Upper lobe of left lung (tissue), 6 donors: Measurements from ENCODE around the gene ADGRL3. TPM values are rescaled to one million over a fixed set of nuclear protein-coding genes. Genes with fewer than 3 reads are reported as not detected.

ENCODE experiments used
- ATAC-seq, 2 donors: fragments of 200-7000 bp; cut with Tn5 transposase; one replicate each; pipeline ENCODE4 v1.9.1; 2022; ENCODE audit warnings: mild to moderate bottlenecking in 2 of 2, moderate library complexity in 2 of 2; ENCODE audit not compliant: low FRiP score in 2 of 2
- DNase-seq, 2 donors: peaks; one replicate each; pipeline ENCODE4 v3.0.0-alpha.2; 2019 to 2020
- H3K27ac ChIP-seq, 4 donors: fragments of 200-600 bp; sonication (generic); one replicate each; pipeline ENCODE4 v1.5.1; 2016 to 2019
- H3K27me3 ChIP-seq, 4 donors: fragments of 200-600 bp; sonication (generic); one replicate each; pipeline ENCODE4 v1.5.1; 2017 to 2019
- H3K36me3 ChIP-seq, 4 donors: fragments of 200-600 bp; sonication (generic); one replicate each; pipeline ENCODE4 v1.5.1; 2016 to 2019
- H3K4me1 ChIP-seq, 4 donors: fragments of 200-600 bp; sonication (generic); one replicate each; pipeline ENCODE4 v1.5.1; 2018 to 2019
- H3K4me3 ChIP-seq, 4 donors: fragments of 200-600 bp; sonication (generic); one replicate each; pipeline ENCODE4 v1.5.1; 2017 to 2019; ENCODE audit warnings: mild to moderate bottlenecking in 2 of 4, moderate library complexity in 1 of 4
- H3K9me3 ChIP-seq, 4 donors: fragments of 200-600 bp; sonication (generic); one replicate each; pipeline ENCODE4 v1.5.1; 2018 to 2019
- EP300 ChIP-seq, 4 donors: sonication (generic); formaldehyde crosslinking; IDR thresholded peaks; one replicate each; pipeline ENCODE4 v1.5.1; 2017; ENCODE audit warnings: antibody characterized with exemption in 4 of 4, control low read depth in 2 of 4
- POLR2A ChIP-seq, 4 donors: fragments of 450-650 bp; IDR thresholded peaks; one replicate each; pipeline ENCODE4 v1.5.1; 2016 to 2017; ENCODE audit warnings: antibody characterized with exemption in 4 of 4, mild to moderate bottlenecking in 2 of 4
- POLR2AphosphoS5 ChIP-seq, 2 donors: sonication (generic); formaldehyde crosslinking; IDR thresholded peaks; one replicate each; pipeline ENCODE4 v1.5.1; 2017; ENCODE audit warnings: antibody characterized with exemption in 2 of 2
- whole genome bisulfite sequencing, 2 donors: methylation state at CpG; one replicate each; pipeline ENCODE4 v1.1.5; 2017 to 2018; 5-methylcytosine and 5-hydroxymethylcytosine counted together
- total RNA-seq, 6 donors: library from RNA; depleted of rRNA in 4 of 6; stranded (reverse); fragments of >200 nt in 4 of 6; gene quantifications; one replicate each; pipeline versions ENCODE4 v1.1.0 to v1.2.1, GENCODE V29; 2016 to 2021
- TF ChIP-seq, protein P1 (sequence below), 6 experiments: fragments of 450-650 bp in 4 of 6; fragments of 200-600 bp in 2 of 6; sonication (generic) in 2 of 6; IDR thresholded peaks; one replicate each; pipeline ENCODE4 v1.5.1; 2016 to 2019; ENCODE audit warnings: antibody characterized with exemption in 6 of 6
- donor health status: DM: no; HTN: no; CAD: no; lungs with moderate emphysema.
- donor health status: DM: no; HTN: yes; CAD: no; lungs with severe emphysema.

The ADGRL3 gene
- total RNA-seq, 6 donors from 2014 or later: 1.0 to 8.5 (median 2.9) TPM

- DNase-seq (no peak), ATAC-seq (no peak)
- Histone ChIP-seq H3K4me3 (no peak overlapping the region), H3K27me3 (no peaks in the 10 kb centered on the region), H3K36me3 (no peaks in the 10 kb centered on the region), H3K4me1 (no peaks in the 10 kb centered on the region), H3K27ac (no peak overlapping the region), H3K9me3 (no peaks in the 10 kb centered on the region)
- 86% methylated on average over 5 of the region's 5 CpGs for WGBS, 2 donors
- no peak for TF ChIP-seq EP300 (IDR thresholded peaks at IDR 0.05)
- TF ChIP-seq, protein P1, sequence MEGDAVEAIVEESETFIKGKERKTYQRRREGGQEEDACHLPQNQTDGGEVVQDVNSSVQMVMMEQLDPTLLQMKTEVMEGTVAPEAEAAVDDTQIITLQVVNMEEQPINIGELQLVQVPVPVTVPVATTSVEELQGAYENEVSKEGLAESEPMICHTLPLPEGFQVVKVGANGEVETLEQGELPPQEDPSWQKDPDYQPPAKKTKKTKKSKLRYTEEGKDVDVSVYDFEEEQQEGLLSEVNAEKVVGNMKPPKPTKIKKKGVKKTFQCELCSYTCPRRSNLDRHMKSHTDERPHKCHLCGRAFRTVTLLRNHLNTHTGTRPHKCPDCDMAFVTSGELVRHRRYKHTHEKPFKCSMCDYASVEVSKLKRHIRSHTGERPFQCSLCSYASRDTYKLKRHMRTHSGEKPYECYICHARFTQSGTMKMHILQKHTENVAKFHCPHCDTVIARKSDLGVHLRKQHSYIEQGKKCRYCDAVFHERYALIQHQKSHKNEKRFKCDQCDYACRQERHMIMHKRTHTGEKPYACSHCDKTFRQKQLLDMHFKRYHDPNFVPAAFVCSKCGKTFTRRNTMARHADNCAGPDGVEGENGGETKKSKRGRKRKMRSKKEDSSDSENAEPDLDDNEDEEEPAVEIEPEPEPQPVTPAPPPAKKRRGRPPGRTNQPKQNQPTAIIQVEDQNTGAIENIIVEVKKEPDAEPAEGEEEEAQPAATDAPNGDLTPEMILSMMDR (IDR thresholded peaks at IDR 0.05): no peak
- TF ChIP-seq POLR2A (IDR thresholded peaks at IDR 0.05): no peak
- TF ChIP-seq POLR2AphosphoS5 (IDR thresholded peaks at IDR 0.05): no peak
Measured at GRCh38 chr4:61588621-61589402, 388.7 kb downstream of the ADGRL3 start.

- DNase-seq (no peak), ATAC-seq (no peak)
- Histone ChIP-seq H3K36me3 (no peaks in the 10 kb centered on the region), H3K27me3 (no peaks in the 10 kb centered on the region), H3K27ac (no peak overlapping the region), H3K4me3 (no peak overlapping the region), H3K9me3 (no peaks in the 10 kb centered on the region), H3K4me1 (no peaks in the 10 kb centered on the region)
- TF ChIP-seq EP300 (IDR thresholded peaks at IDR 0.05) (no peak), POLR2A (IDR thresholded peaks at IDR 0.05) (no peak), POLR2AphosphoS5 (IDR thresholded peaks at IDR 0.05) (no peak)
- TF ChIP-seq, protein P1 (IDR thresholded peaks at IDR 0.05): no peak
- WGBS, 2 donors: 87 to 91% methylated on average over 5 of the region's 5 CpGs
Measured at GRCh38 chr4:61590881-61591280, 390.8 kb downstream of the ADGRL3 start.

GRCh38 chr4:61596606-61597340 is 396.6 kb downstream of the ADGRL3 start:
- TF ChIP-seq POLR2AphosphoS5 (IDR thresholded peaks at IDR 0.05) (no peak), EP300 (IDR thresholded peaks at IDR 0.05) (no peak), POLR2A (IDR thresholded peaks at IDR 0.05) (no peak)
- TF ChIP-seq, protein P1 (IDR thresholded peaks at IDR 0.05): no peak
- H3K4me3 ChIP-seq: no peak overlapping the region
- no peaks in the 10 kb centered on the region for H3K4me1 ChIP-seq
- no peak overlapping the region for H3K27ac ChIP-seq
- WGBS, 2 donors: 69 to 74% methylated on average over 5 of the region's 5 CpGs
- DNase-seq (no peak), ATAC-seq (no peak)
- no peaks in the 10 kb centered on the region for H3K27me3 ChIP-seq
- H3K9me3 ChIP-seq: no peaks in the 10 kb centered on the region
- H3K36me3 ChIP-seq: no peaks in the 10 kb centered on the region

GRCh38 chr4:61603086-61603485 is 403.0 kb downstream of the ADGRL3 start:
- 89 to 91% methylated on average over 3 of the region's 3 CpGs for WGBS, 2 donors
- DNase-seq (no peak), ATAC-seq (no peak)
- H3K9me3 ChIP-seq: no peaks in the 10 kb centered on the region
- H3K4me1 ChIP-seq: no peaks in the 10 kb centered on the region
- H3K4me3 ChIP-seq: no peak overlapping the region
- TF ChIP-seq EP300 (IDR thresholded peaks at IDR 0.05): no peak
- no peaks in the 10 kb centered on the region for H3K27me3 ChIP-seq
- H3K27ac ChIP-seq: no peak overlapping the region
- H3K36me3 ChIP-seq: no peaks in the 10 kb centered on the region

DNA sequence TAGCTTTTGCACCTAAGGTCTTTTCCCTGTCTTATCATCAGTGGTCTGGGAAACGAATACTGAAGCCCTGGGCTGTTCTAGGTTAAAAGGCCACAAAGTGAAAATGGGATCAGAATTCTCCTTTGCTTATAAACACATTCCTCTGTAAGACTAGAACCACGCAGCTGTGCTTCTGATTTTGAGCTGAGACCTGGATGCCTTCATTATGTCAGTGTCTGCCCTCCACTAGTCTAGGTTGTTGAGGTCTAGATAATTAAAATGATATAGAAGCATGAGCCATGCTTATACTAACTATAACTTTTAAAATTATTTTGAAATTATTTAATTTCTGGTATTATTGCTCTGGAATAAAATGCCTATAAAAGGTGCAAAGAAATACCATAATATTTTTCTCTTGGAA is 403.9 kb downstream of the ADGRL3 start:
- Histone ChIP-seq H3K36me3 (no peaks in the 10 kb centered on the region), H3K4me3 (no peak overlapping the region), H3K27ac (no peak overlapping the region), H3K4me1 (no peaks in the 10 kb centered on the region), H3K27me3 (no peaks in the 10 kb centered on the region), H3K9me3 (no peaks in the 10 kb centered on the region)
- TF ChIP-seq POLR2A (IDR thresholded peaks at IDR 0.05) (no peak), POLR2AphosphoS5 (IDR thresholded peaks at IDR 0.05) (no peak), EP300 (IDR thresholded peaks at IDR 0.05) (no peak)
- TF ChIP-seq, protein P1 (IDR thresholded peaks at IDR 0.05): no peak
- DNase-seq (no peak), ATAC-seq (no peak)
- 79 to 86% methylated on average over 2 of the region's 2 CpGs for WGBS, 2 donors
